Smooth muscle cell (in vitro differentiated cells): ENCODE data around the gene FLT4. TPM values are rescaled to one million over a fixed set of nuclear protein-coding genes. Genes with fewer than 3 reads are reported as not detected.
A peak's percentile ranks its signal among the peaks of the same experiment; 100 is the strongest.

ENCODE experiments used
- DNase-seq: peaks from one replicate; lab custom pipeline; 2025; ENCODE audit not compliant: unreplicated experiment; lab: John Stamatoyannopoulos, UW
- H2AFZ ChIP-seq: fragments of 200-600 bp; sonication (generic); 2 replicates; pipeline ENCODE4 v1.6.0; 2016; ENCODE audit warnings: antibody characterized with exemption, low read depth, mild to moderate bottlenecking
- H3F3A ChIP-seq: fragments of 200-600 bp; sonication (generic); 2 replicates; pipeline ENCODE4 v1.6.0; 2017; ENCODE audit warnings: antibody characterized with exemption, low read depth
- H3K27ac ChIP-seq: fragments of 200-600 bp; sonication (generic); 2 replicates; pipeline ENCODE4 v1.5.1; 2016; ENCODE audit warnings: low read depth, mild to moderate bottlenecking
- H3K27me3 ChIP-seq: fragments of 200-600 bp; sonication (generic); 2 replicates; pipeline ENCODE4 v1.6.1; 2016; ENCODE audit warnings: low read depth, mild to moderate bottlenecking
- H3K36me3 ChIP-seq: fragments of 200-600 bp; sonication (generic); 2 replicates; pipeline ENCODE4 v1.5.1; 2016; ENCODE audit warnings: low read depth
- H3K4me1 ChIP-seq: fragments of 200-600 bp; sonication (generic); 2 replicates; pipeline ENCODE4 v1.5.1; 2016; ENCODE audit warnings: low read depth
- H3K4me2 ChIP-seq: fragments of 200-600 bp; sonication (generic); 2 replicates; pipeline ENCODE4 v1.6.0; 2016; ENCODE audit warnings: mild to moderate bottlenecking
- H3K4me3 ChIP-seq: fragments of 200-600 bp; sonication (generic); 2 replicates; pipeline ENCODE4 v1.5.1; 2016; ENCODE audit warnings: mild to moderate bottlenecking
- H3K79me2 ChIP-seq: fragments of 200-600 bp; sonication (generic); 2 replicates; pipeline ENCODE4 v1.6.0; 2016; ENCODE audit warnings: low read depth, mild to moderate bottlenecking
- H3K9ac ChIP-seq: fragments of 200-600 bp; sonication (generic); 2 replicates; pipeline ENCODE4 v1.6.0; 2016; ENCODE audit warnings: low read depth
- H3K9me3 ChIP-seq: fragments of 200-600 bp; sonication (generic); replicated peaks from 2 replicates; pipeline ENCODE4 v1.5.1; 2016; ENCODE audit warnings: low read depth
- H4K20me1 ChIP-seq: fragments of 200-600 bp; sonication (generic); 2 replicates; pipeline ENCODE4 v1.6.0; 2016; ENCODE audit warnings: low read depth
- CTCF ChIP-seq: fragments of 200-600 bp; sonication (generic); IDR thresholded peaks from 2 replicates; pipeline ENCODE4 v1.5.1; 2017; ENCODE audit warnings: borderline replicate concordance, mild to moderate bottlenecking, antibody characterized with exemption; ENCODE audit not compliant: insufficient read depth, poor library complexity, severe bottlenecking
- WGBS: methylation state at CpG from one replicate; pipeline ENCODE4 v1.1.7; 2016; ENCODE audit warnings: low lambda C conversion rate; 5-methylcytosine and 5-hydroxymethylcytosine counted together
- polyA plus RNA-seq: library from polyadenylated mRNA; unstranded; fragments of >200 nt; fragmentation: Nextera tagmentation; extraction: Ambion mirVana; gene quantifications from 2 replicates; pipeline ENCODE4 v1.2.1, GENCODE V29; 2016
- total RNA-seq: library from RNA; depleted of rRNA; stranded (reverse); fragments of >200 nt; gene quantifications from 2 replicates; pipeline ENCODE4 v1.2.3, GENCODE V29; 2014

Gene FLT4
- total and polyA plus RNA-seq, 2 experiments from 2014 or later, result not detected

- DNase-seq, result no peak
- 69% methylated on average over 11 of the region's 11 CpGs for WGBS
- no peak overlapping the region for H3K9ac ChIP-seq
- no peak overlapping the region for H3K4me3 ChIP-seq
- no peak overlapping the region for H3K27ac ChIP-seq
- H3K36me3 ChIP-seq, result no peaks in the 10 kb centered on the region
- H3K9me3 ChIP-seq, result no peaks in the 10 kb centered on the region
- no peak overlapping the region for H3K4me2 ChIP-seq
- H3K4me1 ChIP-seq, result no peaks in the 10 kb centered on the region
- TF ChIP-seq CTCF, result peak; percentile 77
- no peaks in the 10 kb centered on the region for H4K20me1 ChIP-seq
- no peak overlapping the region for H2AFZ ChIP-seq
- no peaks in the 10 kb centered on the region for H3F3A ChIP-seq
- H3K27me3 ChIP-seq, result no peaks in the 10 kb centered on the region
- no peaks in the 10 kb centered on the region for H3K79me2 ChIP-seq
Measured at GRCh38 chr5:180605554-180606214, 43.7 kb downstream of the FLT4 start.

- no peak for DNase-seq
- no peak overlapping the region for H3K4me2 ChIP-seq
- H3K27me3 ChIP-seq, result no peaks in the 10 kb centered on the region
- no peak overlapping the region for H2AFZ ChIP-seq
- H3K9ac ChIP-seq, result no peak overlapping the region
- WGBS, result 91% methylated on average over 13 of the region's 13 CpGs
- no peaks in the 10 kb centered on the region for H3K79me2 ChIP-seq
- H3K27ac ChIP-seq, result no peak overlapping the region
- no peaks in the 10 kb centered on the region for H3K4me1 ChIP-seq
- H3F3A ChIP-seq, result no peaks in the 10 kb centered on the region
- H3K4me3 ChIP-seq, result no peak overlapping the region
- TF ChIP-seq CTCF, result no peak
- no peaks in the 10 kb centered on the region for H4K20me1 ChIP-seq
- H3K9me3 ChIP-seq, result no peaks in the 10 kb centered on the region
- no peaks in the 10 kb centered on the region for H3K36me3 ChIP-seq
Measured at GRCh38 chr5:180604271-180604670, 45.1 kb downstream of the FLT4 start.

- DNase-seq, result no peak
- no peaks in the 10 kb centered on the region for H3K36me3 ChIP-seq
- TF ChIP-seq CTCF, result no peak
- no peak overlapping the region for H3K9ac ChIP-seq
- no peak overlapping the region for H3K27ac ChIP-seq
- WGBS, result 95% methylated on average over 19 of the region's 19 CpGs
- no peaks in the 10 kb centered on the region for H3K27me3 ChIP-seq
- no peaks in the 10 kb centered on the region for H3K4me1 ChIP-seq
- H3F3A ChIP-seq, result no peaks in the 10 kb centered on the region
- H2AFZ ChIP-seq, result no peak overlapping the region
- H3K4me3 ChIP-seq, result no peak overlapping the region
- no peaks in the 10 kb centered on the region for H4K20me1 ChIP-seq
- no peak overlapping the region for H3K4me2 ChIP-seq
- H3K79me2 ChIP-seq, result no peaks in the 10 kb centered on the region
- no peaks in the 10 kb centered on the region for H3K9me3 ChIP-seq
Measured at GRCh38 chr5:180603076-180603594, 46.3 kb downstream of the FLT4 start.
